NCI-H128 (cell line): ENCODE measurements around the gene ZBTB7C.

Source experiments
- DNase-seq: peaks from one replicate; lab custom pipeline; 2025; ENCODE audit not compliant: unreplicated experiment; lab: John Stamatoyannopoulos, UW

Gene ZBTB7C

DNA sequence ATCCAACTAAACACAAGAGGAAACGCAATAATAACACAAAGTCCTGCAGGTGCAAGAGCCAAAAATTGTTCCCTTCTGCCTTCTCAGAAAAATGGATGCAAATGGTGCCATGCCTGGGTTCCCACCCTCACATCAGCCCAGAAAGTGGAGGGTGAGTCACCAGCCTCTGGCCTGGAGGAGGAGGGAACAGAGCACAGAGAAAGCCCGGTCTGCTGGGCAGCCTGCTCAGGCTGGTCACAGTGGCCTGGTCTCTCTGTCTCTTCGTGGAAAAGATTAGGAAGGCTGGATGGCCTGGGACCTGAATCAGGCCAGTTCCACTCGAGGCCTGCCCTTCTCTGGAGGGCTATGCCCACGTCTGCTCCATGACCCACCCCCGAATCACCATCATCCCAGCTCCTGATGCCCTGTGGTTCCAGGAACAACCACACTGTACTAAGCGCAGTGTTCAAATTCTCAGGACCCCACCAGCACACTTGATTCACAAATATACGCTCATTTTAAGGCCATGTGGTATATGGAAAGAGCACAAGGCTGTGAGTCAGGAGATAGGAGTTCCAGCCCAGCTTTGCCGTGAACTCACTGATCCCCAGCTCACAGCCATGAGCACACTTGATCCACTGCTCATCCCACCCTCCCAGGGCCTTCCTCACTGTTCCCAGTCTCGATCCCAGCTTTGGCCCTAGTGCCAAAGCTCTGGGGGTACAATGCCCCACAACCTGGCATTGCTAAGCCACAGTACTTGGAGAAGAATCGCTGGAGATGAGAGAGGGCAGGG lies 82.1 kb downstream of the ZBTB7C start:
- DNase-seq, result no peak

DNA sequence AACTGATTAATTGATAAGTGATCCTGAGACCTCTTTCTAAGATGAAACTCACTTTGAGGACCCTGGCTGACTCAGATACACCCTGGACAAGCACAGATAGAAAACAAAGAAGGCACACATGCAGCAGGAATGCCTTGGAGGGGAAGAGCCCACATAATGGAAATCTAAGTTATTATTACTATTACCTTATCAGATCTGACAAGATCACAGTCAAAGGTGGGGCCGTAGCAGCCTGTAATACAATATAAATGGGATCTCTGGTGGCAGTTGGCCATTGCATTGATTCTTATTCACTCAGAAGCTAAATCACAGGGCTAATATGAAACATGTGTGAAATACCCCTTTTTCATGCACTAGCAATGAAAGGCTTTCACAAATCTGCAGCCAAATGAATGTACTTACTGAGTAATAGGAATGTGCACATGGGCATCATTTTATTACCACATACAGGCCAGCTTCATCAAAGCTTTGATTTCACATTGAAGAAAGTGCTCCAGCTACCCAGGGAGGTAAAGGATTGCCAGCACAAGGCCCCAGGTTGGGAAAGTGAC lies 84.0 kb downstream of the ZBTB7C start:
- no peak for DNase-seq

DNA sequence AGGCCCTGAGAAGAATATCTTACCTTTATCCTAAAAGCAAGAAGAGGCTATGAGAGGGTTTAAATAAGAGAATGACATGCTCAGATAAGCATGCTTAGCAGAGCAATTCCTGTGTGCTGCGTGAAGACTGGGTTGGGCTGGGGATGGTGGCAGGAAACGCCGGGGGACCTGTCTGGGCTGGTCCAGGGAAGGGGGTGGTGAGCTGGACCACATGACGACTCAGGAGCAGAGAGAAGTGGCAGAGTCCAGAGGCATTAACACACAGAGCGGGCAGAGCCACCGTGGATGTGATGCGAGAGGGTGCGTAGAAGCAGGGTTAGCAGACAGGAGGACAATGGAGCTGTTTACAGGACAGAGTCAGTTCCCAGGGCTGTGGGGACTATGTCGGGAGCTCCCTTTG lies 84.5 kb downstream of the ZBTB7C start:
- no peak for DNase-seq

DNA sequence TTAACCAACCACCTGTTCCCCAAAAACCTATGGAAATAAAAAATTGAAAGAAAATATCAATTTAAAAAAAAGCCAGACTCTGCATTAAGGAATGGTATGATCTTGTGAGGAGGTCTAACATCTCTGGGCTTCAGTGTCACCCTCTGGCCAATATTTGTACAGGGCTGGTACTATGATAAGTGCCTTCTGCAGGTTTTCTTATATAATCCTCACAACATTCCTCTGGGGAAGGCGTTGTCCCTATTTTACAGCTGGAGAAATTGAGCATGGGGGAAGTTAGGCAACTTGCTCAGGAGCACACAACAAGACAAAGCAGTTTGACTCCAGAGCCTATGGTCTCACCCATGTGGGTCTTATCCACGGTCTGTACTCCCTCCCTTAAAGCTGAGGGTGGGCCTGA lies 86.0 kb downstream of the ZBTB7C start:
- DNase-seq, result no peak

DNA sequence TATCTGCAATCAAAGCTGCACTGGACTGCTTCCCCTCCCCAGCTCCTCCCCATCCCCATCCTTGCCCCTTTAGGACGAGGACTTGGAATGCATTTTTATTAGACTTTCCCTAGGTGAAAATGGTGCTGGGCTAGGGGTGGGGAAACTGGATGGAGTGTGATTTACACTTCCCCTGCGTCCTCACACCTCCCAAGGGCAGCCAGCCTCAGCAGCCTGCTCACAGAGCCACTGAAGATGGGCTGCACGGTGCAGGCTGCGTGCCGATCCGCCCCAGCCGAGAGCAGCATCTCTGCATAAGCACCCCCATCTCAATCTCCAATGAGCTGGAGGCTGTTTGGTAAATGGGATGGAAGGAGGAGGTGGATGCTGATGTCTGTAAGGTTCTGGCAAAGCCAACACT lies 87.6 kb downstream of the ZBTB7C start:
- DNase-seq, result no peak

DNA sequence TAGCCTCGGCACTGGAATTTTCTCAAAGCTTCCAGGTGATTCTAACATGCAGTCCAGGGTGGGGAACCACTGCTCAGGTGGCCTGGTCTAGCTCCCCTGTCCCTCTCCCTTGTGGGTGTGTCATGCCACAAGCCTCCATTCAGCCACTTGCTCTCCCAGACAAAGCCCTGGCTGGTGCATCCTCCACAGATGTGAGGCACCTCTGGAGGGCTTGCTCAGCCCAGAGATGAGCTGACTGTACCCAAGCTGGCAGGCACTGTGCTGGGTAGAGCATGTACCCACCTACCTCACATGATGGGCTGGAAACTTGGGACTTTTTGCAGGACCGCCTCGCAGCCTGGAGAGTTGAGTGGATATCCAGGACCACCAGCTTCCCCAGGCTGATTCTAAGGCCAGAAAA lies 88.1 kb downstream of the ZBTB7C start:
- DNase-seq, result no peak

DNA sequence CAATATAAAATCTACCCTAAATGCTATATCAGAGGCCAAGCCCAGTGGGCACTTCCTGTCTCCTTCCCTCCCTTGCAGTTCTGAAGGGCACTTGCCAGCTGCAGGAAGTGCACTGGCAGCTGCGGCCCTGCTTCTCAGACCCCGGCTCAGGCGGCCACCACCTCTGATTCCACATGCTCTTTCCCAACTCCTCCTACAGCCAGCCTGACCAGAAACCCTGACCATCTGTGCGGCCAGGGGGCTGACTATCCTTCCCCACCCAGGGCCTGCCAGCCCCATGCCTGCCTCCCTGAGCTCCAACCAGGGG lies 88.6 kb downstream of the ZBTB7C start:
- no peak for DNase-seq

DNA sequence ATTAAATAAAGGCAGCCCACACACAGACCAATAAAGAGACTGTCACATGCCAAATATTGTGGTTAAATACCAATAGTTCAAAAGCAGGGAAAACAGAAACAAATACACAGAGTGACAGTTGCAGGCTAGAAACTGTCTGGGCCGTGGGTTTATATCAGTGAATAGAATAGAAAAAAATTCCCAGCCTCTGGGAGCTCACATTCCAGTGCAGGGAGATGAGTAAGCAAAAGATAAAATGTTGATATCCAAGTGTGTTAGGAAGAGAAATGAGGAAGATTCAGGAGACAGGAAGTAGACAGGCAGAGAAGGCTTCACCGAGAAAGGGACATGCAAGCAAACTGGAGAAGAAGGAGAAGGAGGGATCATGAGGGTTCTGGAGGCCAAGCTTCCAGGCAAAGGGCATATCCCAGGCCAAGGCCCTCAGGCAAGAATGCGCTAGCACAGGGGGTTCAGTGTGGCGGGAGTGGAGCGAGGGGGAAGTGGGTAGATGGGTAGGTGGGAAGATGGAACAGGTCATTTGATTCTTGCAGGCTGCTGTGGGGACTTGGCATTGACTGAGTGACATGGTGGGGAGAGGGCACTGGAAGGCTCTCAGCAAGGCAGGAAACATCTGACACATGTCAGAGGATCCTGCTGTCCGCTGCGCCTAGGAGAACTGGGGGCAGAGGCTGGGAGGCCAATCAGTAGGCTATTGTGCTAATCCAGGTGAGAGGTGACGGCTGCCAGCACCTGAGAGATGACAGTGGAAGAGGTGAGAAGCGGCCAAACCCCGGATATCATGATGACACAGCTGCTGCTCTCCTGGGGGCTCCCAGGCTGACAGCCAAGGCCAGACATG lies 89.2 kb downstream of the ZBTB7C start:
- DNase-seq, result no peak

DNA sequence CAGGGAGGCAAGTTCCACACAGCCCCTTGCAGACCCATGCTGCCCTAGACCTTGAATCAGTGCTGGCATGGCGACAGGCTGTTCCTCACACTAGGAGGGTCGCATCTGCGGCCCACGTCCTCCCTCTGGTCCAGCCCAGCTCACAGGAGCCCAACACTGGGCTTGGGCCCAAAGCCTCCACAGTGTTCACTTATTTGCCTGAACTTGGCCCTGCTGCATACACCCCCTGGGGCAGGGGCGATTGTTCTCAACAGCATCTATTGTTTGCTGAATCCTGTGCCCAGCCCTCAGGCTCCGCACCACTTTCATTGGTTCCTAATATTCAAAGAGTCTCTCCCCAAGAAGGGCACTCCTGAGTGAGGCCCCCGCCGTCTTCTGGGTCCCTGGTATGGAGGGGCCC lies 90.7 kb downstream of the ZBTB7C start:
- no peak for DNase-seq

DNA sequence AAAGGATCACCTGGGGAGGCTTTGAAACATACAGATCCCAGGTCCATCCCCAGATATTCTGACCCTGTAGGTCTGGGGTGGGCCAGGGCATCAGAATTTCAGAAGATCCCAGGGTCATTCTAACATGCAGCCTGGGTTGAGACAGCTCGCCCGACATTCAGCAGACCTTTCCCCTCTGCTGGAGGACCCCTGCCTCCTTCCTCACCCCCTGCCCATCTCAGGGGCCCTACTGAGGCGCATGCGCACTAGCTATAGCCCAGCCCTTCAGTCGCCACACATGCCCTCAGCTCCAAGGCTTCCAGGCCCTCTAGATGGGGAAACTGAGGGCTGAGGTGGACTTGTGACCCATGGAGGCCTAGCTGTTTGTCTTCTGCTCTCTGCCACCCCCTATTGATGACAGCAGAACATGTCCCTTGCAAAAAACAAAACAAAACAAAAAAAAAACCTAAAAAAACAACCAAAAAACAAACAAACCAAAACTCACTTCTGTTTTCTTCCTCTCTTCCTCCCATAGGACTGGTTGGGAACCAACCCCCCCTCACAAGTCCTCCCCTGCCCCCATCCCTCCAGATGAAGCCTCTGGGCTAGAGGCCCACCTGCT lies 91.3 kb downstream of the ZBTB7C start:
- no peak for DNase-seq

DNA sequence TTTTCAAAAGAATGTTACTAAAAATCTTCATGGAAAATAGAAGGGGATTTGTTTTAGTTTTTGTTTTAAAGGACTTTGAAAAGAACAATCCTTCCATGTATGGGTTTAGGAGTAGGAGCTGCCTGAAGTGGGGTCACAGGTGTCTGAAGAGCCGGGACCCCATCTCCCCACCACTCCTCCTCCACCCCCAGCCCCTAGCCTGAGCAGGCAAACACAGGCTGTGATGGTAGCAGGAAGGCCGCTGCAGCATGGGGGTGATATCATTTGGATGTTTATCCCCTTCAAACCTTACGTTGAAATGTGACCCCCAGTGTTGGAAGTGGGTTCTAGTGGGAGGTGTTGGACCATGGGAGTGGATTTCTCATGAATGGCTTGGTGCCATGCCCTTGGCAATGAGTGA lies 93.0 kb downstream of the ZBTB7C start:
- DNase-seq, result no peak

DNA sequence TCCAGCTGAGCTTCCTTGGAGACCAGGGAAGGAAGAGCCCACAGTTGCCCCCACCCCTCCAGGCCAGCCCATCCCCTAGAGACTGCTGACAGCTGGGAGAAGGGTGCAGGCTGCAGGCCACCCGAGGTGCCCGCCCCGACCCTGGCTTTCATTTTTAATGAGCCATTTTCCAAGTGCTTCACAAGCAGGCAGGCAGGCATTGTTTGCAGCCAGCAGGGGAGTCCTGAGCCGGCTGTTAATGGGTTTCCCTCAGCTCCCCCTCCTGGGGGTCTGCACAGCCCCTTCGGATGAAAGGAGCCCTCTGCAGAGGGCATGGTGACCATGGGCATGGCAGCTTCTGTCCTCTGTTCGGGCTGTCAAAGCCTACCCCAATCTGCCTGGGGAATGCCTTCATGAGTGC lies 94.5 kb downstream of the ZBTB7C start:
- DNase-seq, result no peak

DNA sequence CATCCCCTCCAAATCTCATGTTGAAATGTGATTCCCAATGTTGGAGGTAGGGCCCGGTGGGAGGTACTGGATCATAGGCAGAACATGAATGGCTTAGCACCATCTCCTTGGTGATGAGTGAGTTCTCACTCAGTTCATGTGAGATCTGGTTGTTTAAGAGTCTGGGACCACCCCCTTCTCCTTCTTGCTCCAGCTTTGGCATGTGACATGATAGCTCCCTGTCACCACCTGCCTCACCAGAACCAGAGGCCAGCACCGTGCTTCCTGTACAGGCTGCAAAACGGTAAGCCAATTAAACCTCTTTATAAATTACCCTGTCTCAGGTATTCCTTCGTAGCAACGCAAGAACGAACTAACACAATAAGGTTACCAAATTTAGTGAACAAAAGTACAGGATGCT lies 95.4 kb downstream of the ZBTB7C start:
- no peak for DNase-seq

DNA sequence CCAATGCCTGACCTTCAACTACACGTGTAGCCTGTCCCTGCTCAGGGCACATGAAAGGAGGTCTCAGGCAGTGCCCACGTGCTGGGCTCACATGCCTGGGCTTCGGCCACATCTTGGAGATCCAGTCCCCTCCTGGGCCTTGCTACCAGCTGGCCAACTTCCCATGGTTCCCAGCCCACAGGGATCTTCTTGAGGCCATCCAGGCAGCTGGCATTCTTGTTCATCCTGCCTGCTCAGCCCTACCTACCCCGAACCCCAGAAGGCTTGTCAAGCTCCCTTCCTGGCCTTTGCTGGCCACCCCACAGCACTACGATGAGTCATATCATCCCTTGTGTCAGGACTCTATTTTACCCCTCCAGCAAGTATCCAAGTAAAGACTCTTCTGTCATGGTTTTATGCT lies 97.1 kb downstream of the ZBTB7C start:
- DNase-seq, result no peak

DNA sequence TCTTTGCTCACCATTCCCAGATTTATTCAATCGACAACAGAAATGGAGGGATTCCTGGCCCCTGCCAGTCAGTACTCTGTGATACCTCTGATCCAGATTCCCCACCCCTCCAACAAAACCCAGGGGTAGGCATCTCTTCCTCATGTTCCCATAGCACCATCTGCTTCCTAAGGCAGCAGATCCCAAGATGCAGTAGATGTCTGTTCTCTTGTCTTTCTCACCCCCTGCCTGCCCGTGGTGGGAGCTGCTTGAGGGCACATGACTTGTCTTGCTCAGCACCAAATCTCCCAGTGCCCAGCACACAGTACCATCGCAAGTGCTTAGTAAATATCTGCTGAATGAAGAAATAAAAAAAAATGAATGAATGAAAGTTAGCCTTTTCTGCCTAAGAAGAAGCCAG lies 98.2 kb downstream of the ZBTB7C start:
- no peak for DNase-seq

DNA sequence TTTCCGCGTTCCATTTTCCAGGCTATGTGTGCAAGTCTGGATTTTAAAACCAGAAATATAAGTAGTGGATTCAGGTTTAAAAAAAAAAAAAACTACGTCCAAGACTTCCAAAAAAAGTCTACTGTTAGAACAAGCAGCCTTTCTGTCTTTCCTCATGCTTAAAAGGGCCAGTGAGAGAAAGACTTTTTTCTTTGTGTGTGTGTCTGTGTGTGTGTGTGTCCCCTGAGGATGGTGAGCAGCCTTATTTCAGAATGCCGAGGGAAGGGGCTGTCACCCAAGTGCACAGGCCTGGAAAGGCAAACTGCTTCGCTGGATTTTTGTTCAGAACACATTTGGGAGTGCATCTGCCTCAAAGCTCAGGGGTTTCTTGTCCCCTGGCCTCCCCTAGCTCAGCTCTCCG lies 98.8 kb downstream of the ZBTB7C start:
- no peak for DNase-seq

DNA sequence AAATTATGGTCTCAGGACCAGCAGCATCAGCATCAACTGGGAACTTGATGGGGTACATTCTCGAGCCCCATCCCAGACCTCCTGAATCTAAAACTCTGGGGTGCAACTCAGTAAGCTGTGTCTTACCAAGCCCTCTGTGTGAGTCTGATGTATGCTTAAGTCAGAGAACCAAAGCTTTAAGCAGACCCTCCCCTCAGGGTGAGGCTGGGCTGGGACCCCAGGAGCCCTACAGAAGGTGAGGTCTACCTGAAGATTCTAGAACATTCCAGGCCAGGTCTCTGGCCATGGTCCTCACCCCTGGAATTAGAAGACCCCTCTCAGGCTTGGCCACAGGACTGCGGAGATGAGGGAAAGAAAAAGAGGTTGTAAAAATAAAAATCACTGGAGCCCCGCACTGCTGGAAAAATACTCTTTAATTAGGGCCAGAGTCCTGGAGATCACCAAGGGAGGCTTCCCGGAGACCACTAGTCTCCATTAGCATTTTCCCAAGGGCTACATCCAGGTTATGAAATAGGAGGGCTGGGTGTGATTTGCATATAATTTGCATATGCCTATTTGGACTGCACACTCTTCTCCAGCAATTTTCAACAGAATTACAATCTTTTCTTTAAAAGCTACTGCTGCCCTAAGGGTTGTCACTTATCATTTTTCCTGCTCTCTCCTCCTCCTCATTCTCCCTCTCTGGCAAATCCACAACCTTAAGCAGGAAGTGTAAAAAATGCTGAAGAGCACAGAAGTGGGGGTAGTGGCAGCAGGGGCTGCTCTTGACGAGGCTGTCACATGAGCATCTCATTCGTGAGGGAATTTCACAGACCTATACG lies 100.2 kb downstream of the ZBTB7C start:
- DNase-seq, result no peak

DNA sequence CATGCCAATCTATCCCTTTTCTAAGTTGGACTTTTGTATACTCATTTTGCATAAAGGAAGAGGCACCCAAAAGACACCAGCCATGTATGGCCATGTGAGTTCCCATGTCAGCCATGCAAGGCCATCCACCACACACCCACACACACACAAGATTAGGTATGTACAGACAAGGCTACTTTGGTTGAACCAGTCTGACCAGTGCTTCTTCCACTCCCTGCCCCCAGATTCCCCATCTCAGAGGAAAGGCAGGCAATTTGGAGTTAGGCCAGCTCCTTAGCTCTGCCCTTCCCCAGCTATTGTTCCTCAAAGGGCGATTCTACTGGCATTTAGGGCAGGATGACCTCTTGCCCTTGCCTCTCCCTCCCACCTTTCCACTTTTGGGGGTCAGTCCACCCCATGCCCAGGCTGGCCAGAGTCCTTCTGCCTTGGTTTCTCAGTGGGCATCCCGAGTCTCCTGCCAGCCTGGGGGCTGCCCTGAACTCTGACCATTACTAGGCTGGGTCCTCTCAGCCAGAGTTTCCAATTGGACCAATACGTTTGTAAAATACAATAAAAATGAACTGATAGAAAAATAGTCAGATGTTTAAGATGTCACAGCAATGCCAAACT lies 101.1 kb downstream of the ZBTB7C start:
- DNase-seq, result no peak

DNA sequence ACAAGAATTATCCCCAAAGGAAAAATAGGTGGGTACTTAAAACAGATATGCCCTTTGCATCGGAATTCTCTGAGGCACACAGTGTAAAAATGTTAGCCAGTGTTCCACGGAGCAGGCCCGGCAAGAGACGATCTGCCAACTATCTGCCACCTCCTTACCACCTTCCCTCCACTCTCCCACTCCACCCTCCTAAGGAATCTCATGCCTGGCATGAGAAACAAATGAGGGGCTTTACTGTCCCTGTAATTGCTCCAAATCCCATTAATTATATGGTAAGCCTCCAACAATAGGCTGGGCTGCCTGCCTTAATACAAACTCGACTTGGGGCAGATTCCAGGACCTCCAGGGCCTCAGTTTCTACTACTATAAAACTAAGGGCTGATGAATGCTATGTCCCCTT lies 102.3 kb downstream of the ZBTB7C start:
- no peak for DNase-seq

DNA sequence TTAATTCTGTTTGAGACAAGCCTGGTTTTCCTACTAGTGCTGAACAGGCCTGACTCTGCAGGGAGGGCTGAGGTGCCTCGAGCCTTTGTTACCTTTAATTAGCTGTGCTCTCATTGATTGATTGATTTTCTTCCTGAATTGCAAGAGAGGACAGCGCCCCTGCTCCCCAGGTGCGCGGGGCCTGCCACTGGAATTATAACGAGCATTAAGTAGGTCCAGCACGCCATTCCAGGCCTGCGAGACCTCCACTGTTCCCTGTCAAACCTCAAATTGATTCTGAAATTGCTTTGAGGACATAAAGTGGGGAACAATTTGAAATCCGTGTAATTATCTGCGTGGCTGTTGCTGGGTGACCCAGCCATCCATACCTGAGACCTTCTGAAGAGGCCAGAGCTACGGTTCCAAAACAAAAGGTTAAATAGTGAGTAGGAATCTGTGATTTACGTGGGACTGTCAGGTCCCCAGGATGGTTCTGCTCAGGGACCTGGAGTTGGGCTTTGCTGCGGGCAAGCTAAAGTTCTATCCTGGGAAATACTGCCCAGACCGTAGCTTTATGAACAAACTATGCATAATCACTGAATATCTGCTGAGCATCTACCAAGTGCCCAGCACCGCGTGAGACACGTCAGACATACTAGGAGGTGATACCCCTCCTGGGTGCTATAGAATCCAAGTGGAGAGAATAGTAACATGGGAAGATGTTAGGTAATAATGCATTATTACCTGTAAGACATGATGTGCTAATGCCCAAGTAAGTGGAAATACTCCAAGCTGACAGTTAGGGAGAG lies 104.1 kb downstream of the ZBTB7C start:
- no peak for DNase-seq
